Endometrial microvascular endothelial cells (primary cell): ENCODE data around the gene RNU1-1. TPM values are rescaled to one million over a fixed set of nuclear protein-coding genes. Genes with fewer than 3 reads are reported as not detected.
"Not testable (repeated sequence)": the region's sequence is repeated elsewhere in the genome, so short reads cannot be mapped to it uniquely, and the experiment has no call there.

Experiments
- in situ Hi-C: cut with HindIII; loops from 2 replicates; pipeline ENCODE4 v1.10.0; 2017; ENCODE audit warnings: low sequenced_read_pairs, low pct_unique_long_range_greater_than_20kb; ENCODE audit errors: inconsistent ontology term
- total RNA-seq: library from RNA; depleted of rRNA; stranded (reverse); fragments of >200 nt; gene quantifications from one replicate; pipeline ENCODE4 v1.2.3, GENCODE V29; 2015; ENCODE audit errors: inconsistent ontology term

RNU1-1 gene
- total RNA-seq, 1 donor from 2014 or later: not detected

GRCh38 chr1:16528338-16528737 is 14.3 kb upstream of the RNU1-1 start:
- in situ Hi-C loops: not testable (repeated sequence)

- in situ Hi-C loops: not testable (repeated sequence)
Observed at GRCh38 chr1:16525769-16526168, 11.7 kb upstream of the RNU1-1 start.

- in situ Hi-C loops: not testable (repeated sequence)
Observed at GRCh38 chr1:16521679-16522078, 7.6 kb upstream of the RNU1-1 start.

GRCh38 chr1:16521288-16521583 is 7.2 kb upstream of the RNU1-1 start:
- in situ Hi-C loops: no loop called here

GRCh38 chr1:16520435-16521287 is 6.6 kb upstream of the RNU1-1 start:
- in situ Hi-C loops: not testable (repeated sequence)

- in situ Hi-C loops: not testable (repeated sequence)
Observed at GRCh38 chr1:16519255-16519951, 5.3 kb upstream of the RNU1-1 start.

- in situ Hi-C loops: not testable (repeated sequence)
Observed at GRCh38 chr1:16518913-16519254, 4.8 kb upstream of the RNU1-1 start.

- in situ Hi-C loops: not testable (repeated sequence)
Observed at GRCh38 chr1:16516694-16517410, 2.8 kb upstream of the RNU1-1 start.

- in situ Hi-C loops: not testable (repeated sequence)
Observed at GRCh38 chr1:16513412-16514106, 526 bp downstream of the RNU1-1 start.

- in situ Hi-C loops: not testable (repeated sequence)
Observed at GRCh38 chr1:16512624-16513411, 1.3 kb downstream of the RNU1-1 start.

- in situ Hi-C loops: not testable (repeated sequence)
Observed at GRCh38 chr1:16511926-16512325, 2.2 kb downstream of the RNU1-1 start.

- in situ Hi-C loops: not testable (repeated sequence)
Observed at GRCh38 chr1:16508861-16509445, 5.1 kb downstream of the RNU1-1 start.

GRCh38 chr1:16506364-16507136 is 7.5 kb downstream of the RNU1-1 start:
- in situ Hi-C loops: not testable (repeated sequence)

- in situ Hi-C loops: not testable (repeated sequence)
Observed at GRCh38 chr1:16505870-16506269, 8.2 kb downstream of the RNU1-1 start.

GRCh38 chr1:16503494-16503893 is 10.6 kb downstream of the RNU1-1 start:
- in situ Hi-C loops: no loop called here

GRCh38 chr1:16501446-16501845 is 12.6 kb downstream of the RNU1-1 start:
- in situ Hi-C loops: not testable (repeated sequence)

- in situ Hi-C loops: not testable (repeated sequence)
Observed at GRCh38 chr1:16500975-16501374, 13.1 kb downstream of the RNU1-1 start.
